GM23338 (cell line): Measurements from ENCODE around the gene TMEM101. TPM values are rescaled to one million over a fixed set of nuclear protein-coding genes. Genes with fewer than 3 reads are reported as not detected.

ENCODE experiments used
- ATAC-seq: fragments of 200-7000 bp; cut with Tn5 transposase; 3 replicates; pipeline ENCODE4 v1.9.1; 2020
- DNase-seq: peaks from one replicate; pipeline ENCODE4 v3.0.0-alpha.2; 2015; ENCODE audit warnings: low spot score
- H2AFZ ChIP-seq: fragments of 200-600 bp; sonication (generic); 2 replicates; pipeline ENCODE4 v1.8.0; 2016; ENCODE audit warnings: antibody characterized with exemption, mild to moderate bottlenecking, moderate library complexity
- H3F3A ChIP-seq: fragments of 200-600 bp; sonication (generic); replicated peaks from 2 replicates; pipeline ENCODE4 v1.8.0; 2017; ENCODE audit warnings: antibody characterized with exemption, mixed run types, low read depth
- H3K27ac ChIP-seq: fragments of 200-600 bp; sonication (generic); 2 replicates; pipeline ENCODE4 v1.6.1; 2016; ENCODE audit warnings: low read depth
- H3K27me3 ChIP-seq: fragments of 200-600 bp; sonication (generic); 2 replicates; pipeline ENCODE4 v1.8.0; 2016; ENCODE audit warnings: mild to moderate bottlenecking, mixed run types, moderate library complexity; ENCODE audit not compliant: insufficient read depth
- H3K36me3 ChIP-seq: fragments of 200-600 bp; sonication (generic); 2 replicates; pipeline ENCODE4 v1.8.0; 2016; ENCODE audit warnings: mild to moderate bottlenecking; ENCODE audit not compliant: insufficient read depth
- H3K4me1 ChIP-seq: fragments of 200-600 bp; sonication (generic); 2 replicates; pipeline ENCODE4 v1.8.0; 2016; ENCODE audit warnings: mild to moderate bottlenecking, moderate library complexity; ENCODE audit not compliant: insufficient read depth
- H3K4me2 ChIP-seq: fragments of 200-600 bp; sonication (generic); 2 replicates; pipeline ENCODE4 v1.7.1; 2017; ENCODE audit warnings: mixed run types
- H3K4me3 ChIP-seq: fragments of 200-600 bp; sonication (generic); 2 replicates; pipeline ENCODE4 v1.6.1; 2016; ENCODE audit warnings: mixed run types
- H3K79me2 ChIP-seq: fragments of 200-600 bp; sonication (generic); replicated peaks from 2 replicates; pipeline ENCODE4 v1.8.0; 2017; ENCODE audit warnings: mild to moderate bottlenecking; ENCODE audit not compliant: insufficient read depth
- H3K9me2 ChIP-seq: fragments of 200-600 bp; sonication (generic); 2 replicates; pipeline ENCODE4 v1.8.0; 2017; ENCODE audit not compliant: insufficient read depth
- H4K20me1 ChIP-seq: fragments of 200-600 bp; sonication (generic); replicated peaks from 2 replicates; pipeline ENCODE4 v1.8.0; 2017; ENCODE audit warnings: mild to moderate bottlenecking; ENCODE audit not compliant: insufficient read depth
- H3K27ac Mint-ChIP-seq: 2 replicates; pipeline ENCODE4 v1.8.0; 2020; ENCODE audit warnings: inconsistent platforms, mild to moderate bottlenecking, moderate library complexity, mixed read lengths
- H3K27me3 Mint-ChIP-seq: 3 replicates; pipeline ENCODE4 v1.8.0; 2022; ENCODE audit warnings: low read depth, mild to moderate bottlenecking, moderate library complexity, mixed read lengths, inconsistent platforms; ENCODE audit not compliant: insufficient read depth, poor library complexity
- H3K36me3 Mint-ChIP-seq: 3 replicates; pipeline ENCODE4 v1.8.0; 2021; ENCODE audit warnings: low read depth, mild to moderate bottlenecking, inconsistent platforms, moderate library complexity, mixed read lengths
- H3K4me1 Mint-ChIP-seq: 3 replicates; pipeline ENCODE4 v1.8.0; 2020; ENCODE audit warnings: mild to moderate bottlenecking, inconsistent platforms, mixed read lengths
- H3K4me3 Mint-ChIP-seq: 3 replicates; pipeline ENCODE4 v1.8.0; 2021; ENCODE audit warnings: moderate library complexity, mild to moderate bottlenecking, inconsistent platforms, mixed read lengths
- H3K9me3 Mint-ChIP-seq: 3 replicates; pipeline ENCODE4 v1.8.0; 2020; ENCODE audit warnings: moderate library complexity, mild to moderate bottlenecking, inconsistent platforms, mixed read lengths
- CREB1 ChIP-seq: fragments of 250-450 bp; sonication (Bioruptor Pico); IDR thresholded peaks from 2 replicates; pipeline ENCODE4 v1.5.0; 2020; ENCODE audit warnings: low read depth, mild to moderate bottlenecking, moderate library complexity
- EZH2phosphoT487 ChIP-seq: fragments of 200-600 bp; sonication (generic); IDR thresholded peaks from one replicate; pipeline ENCODE4 v1.8.1; 2018; ENCODE audit warnings: antibody characterized with exemption; ENCODE audit not compliant: unreplicated experiment
- JUNB ChIP-seq: IDR thresholded peaks from one replicate; pipeline ENCODE4 v1.6.1; 2016; ENCODE audit warnings: antibody characterized with exemption; ENCODE audit not compliant: unreplicated experiment
- NANOG ChIP-seq: IDR thresholded peaks from 2 replicates; pipeline ENCODE4 v1.6.1; 2016; ENCODE audit warnings: antibody characterized with exemption, borderline replicate concordance
- STAT1 ChIP-seq: IDR thresholded peaks from one replicate; pipeline ENCODE4 v1.6.1; 2016; ENCODE audit warnings: antibody characterized with exemption; ENCODE audit not compliant: unreplicated experiment
- ZNF114 ChIP-seq: fragments of 250-450 bp; sonication (Bioruptor Pico); IDR thresholded peaks from 2 replicates; pipeline ENCODE4 v1.5.0; 2020; ENCODE audit warnings: mild to moderate bottlenecking, moderate library complexity
- ZNF331 ChIP-seq: fragments of 250-450 bp; sonication (Bioruptor Pico); IDR thresholded peaks from 2 replicates; pipeline ENCODE4 v1.5.0; 2020; ENCODE audit warnings: low read depth, mild to moderate bottlenecking, moderate library complexity
- polyA plus RNA-seq: library from polyadenylated mRNA; unstranded; fragments of >200 nt; fragmentation: Nextera tagmentation; extraction: Ambion mirVana; gene quantifications from 2 replicates; pipeline ENCODE4 v1.2.1, GENCODE V29; 2016
- total RNA-seq: library from RNA; depleted of rRNA; stranded (reverse); fragments of >200 nt; shearing (Covaris generic); gene quantifications from 2 replicates; pipeline ENCODE4 v1.2.3, GENCODE V29; 2014
- TF ChIP-seq, protein P1 (sequence below), 2 experiments: fragments of 200-600 bp in 1 of 2; sonication (generic) in 1 of 2; conservative IDR thresholded peaks; 2 replicates each; pipeline versions ENCODE4 v1.5.1 to v1.6.1; 2016 to 2017; ENCODE audit warnings: antibody characterized with exemption in 2 of 2, low read depth in 2 of 2, mild to moderate bottlenecking in 2 of 2, moderate library complexity in 1 of 2
- TF ChIP-seq, protein P2 (sequence below): IDR thresholded peaks from 2 replicates; pipeline ENCODE4 v1.6.1; 2016; ENCODE audit warnings: antibody characterized with exemption

Gene TMEM101
- total and polyA plus RNA-seq, 2 experiments from 2014 or later, result 15.9 to 31.6 TPM

DNA sequence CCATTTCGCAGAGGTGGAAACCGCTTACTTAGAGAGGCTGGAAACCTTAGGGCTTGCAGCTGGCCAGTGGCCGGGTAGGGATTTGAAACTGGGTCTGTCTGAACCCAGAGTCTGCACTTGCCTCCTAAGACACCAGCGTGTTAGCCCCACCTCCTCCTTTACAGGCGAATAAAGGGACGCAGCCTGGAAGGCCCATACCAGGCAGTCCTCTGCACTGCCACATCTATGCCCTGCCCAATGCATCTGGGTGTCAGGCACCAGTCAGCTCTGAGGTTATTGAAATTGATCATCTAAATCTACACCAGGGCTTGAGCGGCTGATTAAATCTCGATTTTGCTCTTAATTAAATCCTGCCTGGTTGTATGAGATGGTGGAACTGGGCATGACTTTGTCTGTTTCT is 30.2 kb downstream of the TMEM101 start:
- peak overlapping the region; percentile 79 for H3K4me3 Mint-ChIP-seq
- Histone ChIP-seq H3K4me3 (peak overlapping the region; percentile 73), H3F3A (0 out of 2 replicates have a peak, but pooled peaks cover 3% of the 10 kb centered on the region), H3K9me2 (no peaks in the 10 kb centered on the region), H2AFZ (peak overlapping the region; percentile 100), H3K36me3 (no peaks in the 10 kb centered on the region), H3K27me3 (peaks cover 37% of the 10 kb centered on the region), H3K27ac (no peak overlapping the region), H4K20me1 (no peaks in the 10 kb centered on the region), H3K4me1 (peaks cover 8% of the 10 kb centered on the region; the same call in 1 of the 2 replicates), H3K4me2 (peak overlapping the region; percentile 90), H3K79me2 (no peaks in the 10 kb centered on the region)
- ATAC-seq, result peak; percentile 57
- TF ChIP-seq NANOG (no peak), EZH2phosphoT487 (no peak), JUNB (no peak), STAT1 (no peak), ZNF114 (CRISPR knock-in tag) (no peak), ZNF331 (CRISPR knock-in tag) (no peak)
- TF ChIP-seq, protein P1, sequence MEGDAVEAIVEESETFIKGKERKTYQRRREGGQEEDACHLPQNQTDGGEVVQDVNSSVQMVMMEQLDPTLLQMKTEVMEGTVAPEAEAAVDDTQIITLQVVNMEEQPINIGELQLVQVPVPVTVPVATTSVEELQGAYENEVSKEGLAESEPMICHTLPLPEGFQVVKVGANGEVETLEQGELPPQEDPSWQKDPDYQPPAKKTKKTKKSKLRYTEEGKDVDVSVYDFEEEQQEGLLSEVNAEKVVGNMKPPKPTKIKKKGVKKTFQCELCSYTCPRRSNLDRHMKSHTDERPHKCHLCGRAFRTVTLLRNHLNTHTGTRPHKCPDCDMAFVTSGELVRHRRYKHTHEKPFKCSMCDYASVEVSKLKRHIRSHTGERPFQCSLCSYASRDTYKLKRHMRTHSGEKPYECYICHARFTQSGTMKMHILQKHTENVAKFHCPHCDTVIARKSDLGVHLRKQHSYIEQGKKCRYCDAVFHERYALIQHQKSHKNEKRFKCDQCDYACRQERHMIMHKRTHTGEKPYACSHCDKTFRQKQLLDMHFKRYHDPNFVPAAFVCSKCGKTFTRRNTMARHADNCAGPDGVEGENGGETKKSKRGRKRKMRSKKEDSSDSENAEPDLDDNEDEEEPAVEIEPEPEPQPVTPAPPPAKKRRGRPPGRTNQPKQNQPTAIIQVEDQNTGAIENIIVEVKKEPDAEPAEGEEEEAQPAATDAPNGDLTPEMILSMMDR (conservative IDR thresholded peaks at IDR 0.05; ENCODE audit: low read depth in 2 of 2), result no peak
- TF ChIP-seq, protein P2, sequence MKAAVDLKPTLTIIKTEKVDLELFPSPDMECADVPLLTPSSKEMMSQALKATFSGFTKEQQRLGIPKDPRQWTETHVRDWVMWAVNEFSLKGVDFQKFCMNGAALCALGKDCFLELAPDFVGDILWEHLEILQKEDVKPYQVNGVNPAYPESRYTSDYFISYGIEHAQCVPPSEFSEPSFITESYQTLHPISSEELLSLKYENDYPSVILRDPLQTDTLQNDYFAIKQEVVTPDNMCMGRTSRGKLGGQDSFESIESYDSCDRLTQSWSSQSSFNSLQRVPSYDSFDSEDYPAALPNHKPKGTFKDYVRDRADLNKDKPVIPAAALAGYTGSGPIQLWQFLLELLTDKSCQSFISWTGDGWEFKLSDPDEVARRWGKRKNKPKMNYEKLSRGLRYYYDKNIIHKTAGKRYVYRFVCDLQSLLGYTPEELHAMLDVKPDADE, result no peak
- DNase-seq, result peak; percentile 49
- peaks cover 12% of the 10 kb centered on the region; the same call in 2 of the 3 replicates for H3K4me1 Mint-ChIP-seq
- H3K27me3 Mint-ChIP-seq, result peaks cover 22% of the 10 kb centered on the region
- H3K36me3 Mint-ChIP-seq, result no peaks in the 10 kb centered on the region
- H3K9me3 Mint-ChIP-seq, result no peaks in the 10 kb centered on the region
- no peak overlapping the region for H3K27ac Mint-ChIP-seq

DNA sequence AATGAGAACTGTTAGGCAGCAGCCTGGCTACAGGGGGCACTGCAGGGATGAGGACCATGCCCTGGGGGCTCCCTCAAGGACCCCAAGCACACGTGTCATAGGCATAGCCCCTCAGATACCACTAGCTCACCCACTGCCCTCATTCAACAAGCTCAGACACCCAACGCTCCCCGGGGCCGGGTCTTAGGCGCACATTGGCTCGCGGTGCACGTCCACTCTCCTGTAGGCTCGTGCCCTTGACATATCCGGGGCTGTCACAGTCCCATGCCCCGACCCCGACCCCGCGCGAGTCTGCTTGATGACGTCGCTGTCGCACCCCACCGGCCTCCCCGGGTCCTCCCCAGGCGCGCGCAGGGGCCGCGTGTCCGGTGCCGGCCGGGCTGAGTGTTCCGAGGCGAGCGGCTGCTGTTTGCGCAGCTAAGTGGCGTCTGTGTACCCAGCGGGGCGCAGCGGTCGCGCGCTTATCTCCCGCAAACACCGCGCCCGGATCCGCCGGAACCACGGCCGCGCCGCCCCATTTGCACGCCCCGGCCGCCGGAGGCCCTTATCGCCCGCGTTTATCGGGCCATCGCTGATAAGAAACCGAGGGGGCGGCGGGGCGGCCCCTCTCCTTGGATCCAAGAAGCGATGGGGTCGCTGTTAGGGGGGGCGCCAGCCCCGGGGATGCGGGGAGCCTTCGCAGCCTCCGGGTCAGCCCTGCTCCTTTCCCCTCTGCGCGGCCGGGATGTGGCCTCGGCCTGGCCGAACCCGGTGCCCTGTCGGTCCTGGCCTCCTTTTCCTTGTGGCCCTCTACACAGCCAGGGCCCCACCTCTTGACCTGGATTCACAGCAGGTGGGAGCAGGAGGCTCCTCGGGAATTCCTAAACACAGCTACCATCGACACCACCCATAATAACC is 31.0 kb downstream of the TMEM101 start:
- H3K4me2 ChIP-seq, result peak overlapping the region; percentile 90
- H3K27me3 Mint-ChIP-seq, result peaks cover 22% of the 10 kb centered on the region

More for the DNA sequence above, 31.0 kb downstream of the TMEM101 start:
- Histone ChIP-seq H2AFZ (peak overlapping the region; percentile 100), H3K79me2 (no peaks in the 10 kb centered on the region), H3F3A (0 out of 2 replicates have a peak, but pooled peaks cover 3% of the 10 kb centered on the region), H3K4me3 (peak overlapping the region; percentile 73), H3K27ac (no peak overlapping the region), H4K20me1 (no peaks in the 10 kb centered on the region), H3K27me3 (peaks cover 37% of the 10 kb centered on the region), H3K4me1 (peaks cover 8% of the 10 kb centered on the region; the same call in 1 of the 2 replicates), H3K9me2 (no peaks in the 10 kb centered on the region), H3K36me3 (no peaks in the 10 kb centered on the region)
- Mint-ChIP-seq H3K27ac (no peak overlapping the region), H3K36me3 (no peaks in the 10 kb centered on the region), H3K4me3 (peak overlapping the region; percentile 79), H3K9me3 (no peaks in the 10 kb centered on the region), H3K4me1 (peaks cover 12% of the 10 kb centered on the region; the same call in 2 of the 3 replicates)
- TF ChIP-seq, protein P2, result no peak
- TF ChIP-seq CREB1 (CRISPR knock-in tag) (peak; percentile 66), JUNB (peak; percentile 8), ZNF331 (CRISPR knock-in tag) (no peak)
- TF ChIP-seq, protein P1 (conservative IDR thresholded peaks at IDR 0.05; ENCODE audit: low read depth in 2 of 2), result peak; percentile 69 to 75
- DNase-seq (peak; percentile 80), ATAC-seq (peak; percentile 86)
